ENCODE data around the gene KPRP. TPM values are rescaled to one million over a fixed set of nuclear protein-coding genes. Genes with fewer than 3 reads are reported as not detected.

KPRP gene
- total and polyA plus RNA-seq, 2 experiments from 2014 or later, result not detected

DNA sequence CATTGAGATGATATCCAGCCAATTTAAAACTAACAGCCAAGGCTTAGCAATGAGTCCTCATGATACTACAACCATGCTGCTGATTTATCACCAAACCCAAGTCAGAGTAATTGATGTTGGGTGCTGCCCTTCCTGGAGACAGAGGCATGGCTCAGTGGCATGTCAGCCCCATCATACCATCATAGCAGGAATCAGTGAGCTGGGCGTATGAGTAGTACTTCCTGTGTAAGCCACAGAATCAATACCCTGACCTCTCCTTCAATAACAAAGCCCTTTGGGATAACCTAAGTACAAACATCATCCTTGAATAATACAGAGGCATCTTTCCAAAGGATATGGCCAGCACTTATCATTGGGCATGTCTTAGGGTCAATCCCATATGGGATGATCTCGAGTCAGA lies 25.3 kb downstream of the KPRP start:
- Histone ChIP-seq H2AFZ (no peak overlapping the region), H3F3A (replicated peaks; ENCODE audit: low read depth) (no peaks in the 10 kb centered on the region), H3K79me2 (replicated peaks; ENCODE audit: insufficient read depth) (no peaks in the 10 kb centered on the region), H3K4me3 (no peak overlapping the region), H3K27me3 (ENCODE audit: insufficient read depth) (no peaks in the 10 kb centered on the region), H3K9me2 (ENCODE audit: insufficient read depth) (no peaks in the 10 kb centered on the region; the same call in none of the 2 replicates), H3K4me2 (no peak overlapping the region), H3K36me3 (ENCODE audit: insufficient read depth) (no peaks in the 10 kb centered on the region), H4K20me1 (replicated peaks; ENCODE audit: insufficient read depth) (no peaks in the 10 kb centered on the region), H3K4me1 (ENCODE audit: insufficient read depth) (peaks cover 3% of the 10 kb centered on the region; the same call in 1 of the 2 replicates), H3K27ac (ENCODE audit: low read depth) (no peak overlapping the region)
- no peak for TF ChIP-seq EZH2 (IDR thresholded peaks at IDR 0.05; ENCODE audit: low read depth, unreplicated experiment)
- TF ChIP-seq, protein P1, sequence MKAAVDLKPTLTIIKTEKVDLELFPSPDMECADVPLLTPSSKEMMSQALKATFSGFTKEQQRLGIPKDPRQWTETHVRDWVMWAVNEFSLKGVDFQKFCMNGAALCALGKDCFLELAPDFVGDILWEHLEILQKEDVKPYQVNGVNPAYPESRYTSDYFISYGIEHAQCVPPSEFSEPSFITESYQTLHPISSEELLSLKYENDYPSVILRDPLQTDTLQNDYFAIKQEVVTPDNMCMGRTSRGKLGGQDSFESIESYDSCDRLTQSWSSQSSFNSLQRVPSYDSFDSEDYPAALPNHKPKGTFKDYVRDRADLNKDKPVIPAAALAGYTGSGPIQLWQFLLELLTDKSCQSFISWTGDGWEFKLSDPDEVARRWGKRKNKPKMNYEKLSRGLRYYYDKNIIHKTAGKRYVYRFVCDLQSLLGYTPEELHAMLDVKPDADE (IDR thresholded peaks at IDR 0.05), result no peak
- TF ChIP-seq NANOG (IDR thresholded peaks at IDR 0.05; ENCODE audit: borderline replicate concordance), result no peak
- no peak for TF ChIP-seq JUNB (IDR thresholded peaks at IDR 0.05; ENCODE audit: unreplicated experiment)
- H3K27ac Mint-ChIP-seq, result no peak overlapping the region
- ATAC-seq (no peak), DNase-seq (ENCODE audit: low spot score) (no peak)
- H3K9me3 Mint-ChIP-seq, result no peaks in the 10 kb centered on the region
- H3K27me3 Mint-ChIP-seq (ENCODE audit: insufficient read depth, low read depth, poor library complexity), result peaks cover 2% of the 10 kb centered on the region
- H3K36me3 Mint-ChIP-seq (ENCODE audit: low read depth), result no peaks in the 10 kb centered on the region
- peaks cover 8% of the 10 kb centered on the region for H3K4me1 Mint-ChIP-seq
- no peak overlapping the region for H3K4me3 Mint-ChIP-seq

DNA sequence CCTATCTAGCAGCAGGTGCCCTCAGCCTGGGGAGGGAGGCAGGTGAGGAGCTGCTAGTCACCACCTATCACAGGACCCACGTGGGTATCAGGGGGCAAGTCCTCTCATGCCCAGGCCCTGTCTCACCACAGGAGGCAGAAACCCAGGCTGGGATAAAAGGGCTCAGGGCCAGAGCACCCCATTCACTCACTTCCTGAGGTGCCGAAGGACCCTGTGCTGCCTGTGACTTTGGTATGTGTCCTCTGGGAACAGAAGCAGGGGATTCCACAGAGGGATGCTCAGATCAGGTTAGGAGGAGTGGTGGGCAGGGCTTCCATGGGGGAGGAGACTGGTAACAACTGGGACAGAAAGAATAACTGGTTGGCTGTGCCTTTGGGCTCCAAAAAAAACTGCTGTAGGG lies 28.3 kb downstream of the KPRP start, which contains the start of gene LCE1E:
LCE1E (plus strand) TSS at position 181 of the 400 bp plus-strand sequence. CDS start 1,043 bp downstream, outside the sequence.
- H3K4me3 ChIP-seq, result no peak within 1 kb of the TSS
- H3K9me2 ChIP-seq (ENCODE audit: insufficient read depth), result no peaks in the 10 kb centered on the region; the same call in 1 of the 2 replicates
- no peaks in the 10 kb centered on the region for H4K20me1 ChIP-seq (replicated peaks; ENCODE audit: insufficient read depth)
- H3F3A ChIP-seq (replicated peaks; ENCODE audit: low read depth), result no peaks in the 10 kb centered on the region
- H3K9me3 Mint-ChIP-seq, result no peaks in the 10 kb centered on the region
- peak; percentile 92 for ATAC-seq
- H3K4me3 Mint-ChIP-seq, result no peak within 1 kb of the TSS
- H3K4me1 ChIP-seq (ENCODE audit: insufficient read depth), result peaks cover 3% of the 10 kb centered on the region; the same call in 1 of the 2 replicates
- H3K4me2 ChIP-seq, result no peak within 1 kb of the TSS
- H3K36me3 ChIP-seq (ENCODE audit: insufficient read depth), result no peaks in the 10 kb centered on the region
- no peaks in the 10 kb centered on the region for H3K79me2 ChIP-seq (replicated peaks; ENCODE audit: insufficient read depth)
- H2AFZ ChIP-seq, result peak within 1 kb of the TSS; percentile 93
- no peak within 1 kb of the TSS; the same call in 1 of the 2 replicates for H3K27ac Mint-ChIP-seq
- no peaks in the 10 kb centered on the region for H3K27me3 Mint-ChIP-seq (ENCODE audit: insufficient read depth, low read depth, poor library complexity)
- no peak within 1 kb of the TSS for H3K27ac ChIP-seq (ENCODE audit: low read depth)
- H3K36me3 Mint-ChIP-seq (ENCODE audit: low read depth), result no peaks in the 10 kb centered on the region
- no peaks in the 10 kb centered on the region for H3K27me3 ChIP-seq (ENCODE audit: insufficient read depth)
- peaks cover 8% of the 10 kb centered on the region for H3K4me1 Mint-ChIP-seq
- DNase-seq (ENCODE audit: low spot score), result peak; percentile 48
- TF ChIP-seq EZH2phosphoT487 (IDR thresholded peaks at IDR 0.05; ENCODE audit: unreplicated experiment) (no peak), STAT1 (IDR thresholded peaks at IDR 0.05; ENCODE audit: unreplicated experiment) (no peak), ZNF114 (CRISPR knock-in tag; IDR thresholded peaks at IDR 0.05) (no peak), EZH2 (IDR thresholded peaks at IDR 0.05; ENCODE audit: low read depth, unreplicated experiment) (no peak), REST (IDR thresholded peaks at IDR 0.05; ENCODE audit: unreplicated experiment) (no peak), ZNF331 (CRISPR knock-in tag; IDR thresholded peaks at IDR 0.05; ENCODE audit: low read depth) (no peak), NANOG (IDR thresholded peaks at IDR 0.05; ENCODE audit: borderline replicate concordance) (no peak), JUNB (IDR thresholded peaks at IDR 0.05; ENCODE audit: unreplicated experiment) (no peak), CREB1 (CRISPR knock-in tag; IDR thresholded peaks at IDR 0.05; ENCODE audit: low read depth) (no peak)
- TF ChIP-seq, protein P2, sequence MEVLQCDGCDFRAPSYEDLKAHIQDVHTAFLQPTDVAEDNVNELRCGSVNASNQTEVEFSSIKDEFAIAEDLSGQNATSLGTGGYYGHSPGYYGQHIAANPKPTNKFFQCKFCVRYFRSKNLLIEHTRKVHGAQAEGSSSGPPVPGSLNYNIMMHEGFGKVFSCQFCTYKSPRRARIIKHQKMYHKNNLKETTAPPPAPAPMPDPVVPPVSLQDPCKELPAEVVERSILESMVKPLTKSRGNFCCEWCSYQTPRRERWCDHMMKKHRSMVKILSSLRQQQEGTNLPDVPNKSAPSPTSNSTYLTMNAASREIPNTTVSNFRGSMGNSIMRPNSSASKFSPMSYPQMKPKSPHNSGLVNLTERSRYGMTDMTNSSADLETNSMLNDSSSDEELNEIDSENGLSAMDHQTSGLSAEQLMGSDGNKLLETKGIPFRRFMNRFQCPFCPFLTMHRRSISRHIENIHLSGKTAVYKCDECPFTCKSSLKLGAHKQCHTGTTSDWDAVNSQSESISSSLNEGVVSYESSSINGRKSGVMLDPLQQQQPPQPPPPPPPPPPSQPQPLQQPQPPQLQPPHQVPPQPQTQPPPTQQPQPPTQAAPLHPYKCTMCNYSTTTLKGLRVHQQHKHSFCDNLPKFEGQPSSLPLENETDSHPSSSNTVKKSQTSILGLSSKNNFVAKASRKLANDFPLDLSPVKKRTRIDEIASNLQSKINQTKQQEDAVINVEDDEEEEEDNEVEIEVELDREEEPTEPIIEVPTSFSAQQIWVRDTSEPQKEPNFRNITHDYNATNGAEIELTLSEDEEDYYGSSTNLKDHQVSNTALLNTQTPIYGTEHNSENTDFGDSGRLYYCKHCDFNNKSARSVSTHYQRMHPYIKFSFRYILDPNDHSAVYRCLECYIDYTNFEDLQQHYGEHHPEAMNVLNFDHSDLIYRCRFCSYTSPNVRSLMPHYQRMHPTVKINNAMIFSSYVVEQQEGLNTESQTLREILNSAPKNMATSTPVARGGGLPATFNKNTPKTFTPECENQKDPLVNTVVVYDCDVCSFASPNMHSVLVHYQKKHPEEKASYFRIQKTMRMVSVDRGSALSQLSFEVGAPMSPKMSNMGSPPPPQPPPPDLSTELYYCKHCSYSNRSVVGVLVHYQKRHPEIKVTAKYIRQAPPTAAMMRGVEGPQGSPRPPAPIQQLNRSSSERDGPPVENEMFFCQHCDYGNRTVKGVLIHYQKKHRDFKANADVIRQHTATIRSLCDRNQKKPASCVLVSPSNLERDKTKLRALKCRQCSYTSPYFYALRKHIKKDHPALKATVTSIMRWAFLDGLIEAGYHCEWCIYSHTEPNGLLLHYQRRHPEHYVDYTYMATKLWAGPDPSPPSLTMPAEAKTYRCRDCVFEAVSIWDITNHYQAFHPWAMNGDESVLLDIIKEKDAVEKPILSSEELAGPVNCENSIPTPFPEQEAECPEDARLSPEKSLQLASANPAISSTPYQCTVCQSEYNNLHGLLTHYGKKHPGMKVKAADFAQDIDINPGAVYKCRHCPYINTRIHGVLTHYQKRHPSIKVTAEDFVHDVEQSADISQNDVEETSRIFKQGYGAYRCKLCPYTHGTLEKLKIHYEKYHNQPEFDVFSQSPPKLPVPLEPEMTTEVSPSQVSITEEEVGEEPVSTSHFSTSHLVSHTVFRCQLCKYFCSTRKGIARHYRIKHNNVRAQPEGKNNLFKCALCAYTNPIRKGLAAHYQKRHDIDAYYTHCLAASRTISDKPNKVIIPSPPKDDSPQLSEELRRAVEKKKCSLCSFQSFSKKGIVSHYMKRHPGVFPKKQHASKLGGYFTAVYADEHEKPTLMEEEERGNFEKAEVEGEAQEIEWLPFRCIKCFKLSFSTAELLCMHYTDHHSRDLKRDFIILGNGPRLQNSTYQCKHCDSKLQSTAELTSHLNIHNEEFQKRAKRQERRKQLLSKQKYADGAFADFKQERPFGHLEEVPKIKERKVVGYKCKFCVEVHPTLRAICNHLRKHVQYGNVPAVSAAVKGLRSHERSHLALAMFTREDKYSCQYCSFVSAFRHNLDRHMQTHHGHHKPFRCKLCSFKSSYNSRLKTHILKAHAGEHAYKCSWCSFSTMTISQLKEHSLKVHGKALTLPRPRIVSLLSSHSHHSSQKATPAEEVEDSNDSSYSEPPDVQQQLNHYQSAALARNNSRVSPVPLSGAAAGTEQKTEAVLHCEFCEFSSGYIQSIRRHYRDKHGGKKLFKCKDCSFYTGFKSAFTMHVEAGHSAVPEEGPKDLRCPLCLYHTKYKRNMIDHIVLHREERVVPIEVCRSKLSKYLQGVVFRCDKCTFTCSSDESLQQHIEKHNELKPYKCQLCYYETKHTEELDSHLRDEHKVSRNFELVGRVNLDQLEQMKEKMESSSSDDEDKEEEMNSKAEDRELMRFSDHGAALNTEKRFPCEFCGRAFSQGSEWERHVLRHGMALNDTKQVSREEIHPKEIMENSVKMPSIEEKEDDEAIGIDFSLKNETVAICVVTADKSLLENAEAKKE (CRISPR knock-in tag; IDR thresholded peaks at IDR 0.05), result no peak

All from GM23338 (cell line).